Astrocyte (in vitro differentiated cells and primary cell): ENCODE results near the gene MAGI3.

Source experiments
- EZH2 ChIP-seq: IDR thresholded peaks from 2 replicates; pipeline ENCODE4 v1.6.1; 2012; ENCODE audit warnings: mild to moderate bottlenecking, low read length, inconsistent platforms; ENCODE audit not compliant: insufficient read depth
- TF ChIP-seq, protein P1 (sequence below): IDR thresholded peaks from 2 replicates; pipeline ENCODE4 v1.5.1; 2011; ENCODE audit warnings: low read depth, mild to moderate bottlenecking, inconsistent platforms, low read length, moderate library complexity; ENCODE audit not compliant: insufficient read depth

GRCh38 chr1:113576271-113576670 is 186.0 kb downstream of the MAGI3 start:
- TF ChIP-seq, protein P1, sequence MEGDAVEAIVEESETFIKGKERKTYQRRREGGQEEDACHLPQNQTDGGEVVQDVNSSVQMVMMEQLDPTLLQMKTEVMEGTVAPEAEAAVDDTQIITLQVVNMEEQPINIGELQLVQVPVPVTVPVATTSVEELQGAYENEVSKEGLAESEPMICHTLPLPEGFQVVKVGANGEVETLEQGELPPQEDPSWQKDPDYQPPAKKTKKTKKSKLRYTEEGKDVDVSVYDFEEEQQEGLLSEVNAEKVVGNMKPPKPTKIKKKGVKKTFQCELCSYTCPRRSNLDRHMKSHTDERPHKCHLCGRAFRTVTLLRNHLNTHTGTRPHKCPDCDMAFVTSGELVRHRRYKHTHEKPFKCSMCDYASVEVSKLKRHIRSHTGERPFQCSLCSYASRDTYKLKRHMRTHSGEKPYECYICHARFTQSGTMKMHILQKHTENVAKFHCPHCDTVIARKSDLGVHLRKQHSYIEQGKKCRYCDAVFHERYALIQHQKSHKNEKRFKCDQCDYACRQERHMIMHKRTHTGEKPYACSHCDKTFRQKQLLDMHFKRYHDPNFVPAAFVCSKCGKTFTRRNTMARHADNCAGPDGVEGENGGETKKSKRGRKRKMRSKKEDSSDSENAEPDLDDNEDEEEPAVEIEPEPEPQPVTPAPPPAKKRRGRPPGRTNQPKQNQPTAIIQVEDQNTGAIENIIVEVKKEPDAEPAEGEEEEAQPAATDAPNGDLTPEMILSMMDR, result no peak
- no peak for TF ChIP-seq EZH2
